Ovary (tissue), 3 donors: ENCODE data around the gene MAST1.

Source experiments
- POLR2A ChIP-seq: fragments of 450-650 bp; IDR thresholded peaks from one replicate; pipeline ENCODE4 v1.6.1; 2017; ENCODE audit warnings: antibody characterized with exemption, mild to moderate bottlenecking, moderate library complexity
- TF ChIP-seq, protein P1 (sequence below), 3 donors: fragments of 450-650 bp in 2 of 3; fragments of 200-600 bp in 1 of 3; IDR thresholded peaks; one replicate each; pipeline versions ENCODE4 v1.5.1 to v1.8.0; 2016 to 2022; ENCODE audit warnings: antibody characterized with exemption in 3 of 3, mild to moderate bottlenecking in 1 of 3
- donor health status: DM: no; HTN: no; CAD: no.

DNA sequence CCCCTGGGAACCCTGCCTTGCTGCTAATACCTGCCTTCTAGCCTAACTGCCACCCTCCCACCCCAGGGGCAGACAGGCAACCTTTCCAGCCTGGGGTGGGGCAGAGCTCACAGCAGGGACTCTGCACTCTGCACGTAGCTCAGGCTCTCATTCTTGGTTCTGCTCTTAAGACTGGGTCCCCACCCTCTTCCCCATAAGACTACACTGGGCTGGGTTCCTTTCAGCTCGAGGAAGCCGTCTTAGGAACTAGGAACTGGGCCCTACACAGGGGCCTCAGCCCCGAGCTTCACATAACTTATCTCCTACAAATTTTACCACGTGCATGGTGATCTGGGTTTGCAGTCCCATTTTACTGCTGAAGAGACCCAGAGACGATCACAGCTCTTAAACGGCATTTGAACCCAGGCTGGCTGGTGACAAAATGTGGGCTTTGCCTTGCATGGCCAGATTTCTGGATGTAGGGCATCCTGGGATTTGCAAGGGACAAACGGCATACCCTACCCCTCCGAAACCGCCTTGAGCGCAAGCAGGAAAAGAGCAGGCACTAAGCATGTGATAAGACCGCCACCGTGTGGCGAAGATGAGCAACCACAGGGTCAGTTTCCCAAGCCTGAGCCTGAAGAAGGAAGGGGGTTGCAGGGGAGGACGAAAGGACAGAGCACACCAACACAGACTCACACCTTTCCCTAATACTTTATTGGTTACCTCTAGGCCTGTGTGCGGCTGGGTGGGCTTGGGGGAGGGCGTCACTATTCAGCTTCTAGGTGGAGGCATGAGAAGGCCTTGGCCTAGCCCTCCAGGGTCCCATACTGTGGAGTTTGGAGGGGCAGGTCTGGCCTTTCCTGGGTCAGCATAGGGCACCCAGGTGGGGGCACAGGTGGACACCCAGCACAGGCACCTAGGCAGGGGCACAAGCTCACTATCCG lies 41.9 kb upstream of the MAST1 start:
- TF ChIP-seq, protein P1, sequence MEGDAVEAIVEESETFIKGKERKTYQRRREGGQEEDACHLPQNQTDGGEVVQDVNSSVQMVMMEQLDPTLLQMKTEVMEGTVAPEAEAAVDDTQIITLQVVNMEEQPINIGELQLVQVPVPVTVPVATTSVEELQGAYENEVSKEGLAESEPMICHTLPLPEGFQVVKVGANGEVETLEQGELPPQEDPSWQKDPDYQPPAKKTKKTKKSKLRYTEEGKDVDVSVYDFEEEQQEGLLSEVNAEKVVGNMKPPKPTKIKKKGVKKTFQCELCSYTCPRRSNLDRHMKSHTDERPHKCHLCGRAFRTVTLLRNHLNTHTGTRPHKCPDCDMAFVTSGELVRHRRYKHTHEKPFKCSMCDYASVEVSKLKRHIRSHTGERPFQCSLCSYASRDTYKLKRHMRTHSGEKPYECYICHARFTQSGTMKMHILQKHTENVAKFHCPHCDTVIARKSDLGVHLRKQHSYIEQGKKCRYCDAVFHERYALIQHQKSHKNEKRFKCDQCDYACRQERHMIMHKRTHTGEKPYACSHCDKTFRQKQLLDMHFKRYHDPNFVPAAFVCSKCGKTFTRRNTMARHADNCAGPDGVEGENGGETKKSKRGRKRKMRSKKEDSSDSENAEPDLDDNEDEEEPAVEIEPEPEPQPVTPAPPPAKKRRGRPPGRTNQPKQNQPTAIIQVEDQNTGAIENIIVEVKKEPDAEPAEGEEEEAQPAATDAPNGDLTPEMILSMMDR (IDR thresholded peaks at IDR 0.05): peak; percentile 89 to 96 (median 94)
- TF ChIP-seq POLR2A: peak; percentile 21
